ENCODE measurements around the gene AGTPBP1. TPM values are rescaled to one million over a fixed set of nuclear protein-coding genes. Genes with fewer than 3 reads are reported as not detected.
"Not testable (repeated sequence)": the region's sequence is repeated elsewhere in the genome, so short reads cannot be mapped to it uniquely, and the experiment has no call there.

AGTPBP1 gene
- total and polyA plus RNA-seq, 8 donors: 24.0 to 44.0 (median 26.6) TPM

- no peak for TF ChIP-seq CTCF (IDR thresholded peaks at IDR 0.05)
- no peaks in the 10 kb centered on the region for H3K9me3 ChIP-seq
- ATAC-seq (no peak), DNase-seq (no peak)
- H3K4me1 ChIP-seq: no peaks in the 10 kb centered on the region
- peaks cover 0 to 17% of the 10 kb centered on the region in 2 donors for H3K36me3 ChIP-seq
- intact Hi-C loops (cut with DNase I): no loop called here
- H3K27me3 ChIP-seq: no peaks in the 10 kb centered on the region
- no peak overlapping the region for H3K27ac ChIP-seq
- H3K4me3 ChIP-seq: no peak overlapping the region
Measured at GRCh38 chr9:85594316-85594715, 147.4 kb downstream of the AGTPBP1 start.

- Histone ChIP-seq H3K36me3 (peaks cover 0 to 21% of the 10 kb centered on the region in 2 donors), H3K27me3 (no peaks in the 10 kb centered on the region), H3K27ac (no peak overlapping the region), H3K9me3 (no peaks in the 10 kb centered on the region), H3K4me1 (no peaks in the 10 kb centered on the region), H3K4me3 (no peak overlapping the region)
- no peak for TF ChIP-seq CTCF (IDR thresholded peaks at IDR 0.05)
- intact Hi-C loops (cut with DNase I): no loop called here
- no peak for DNase-seq
- ATAC-seq: no peak
Measured at GRCh38 chr9:85586684-85587083, 155.1 kb downstream of the AGTPBP1 start.

- no peaks in the 10 kb centered on the region for H3K4me1 ChIP-seq
- peaks cover 0 to 17% of the 10 kb centered on the region in 2 donors for H3K36me3 ChIP-seq
- H3K27me3 ChIP-seq: no peaks in the 10 kb centered on the region
- no peak for TF ChIP-seq CTCF (IDR thresholded peaks at IDR 0.05)
- no peak for ATAC-seq
- DNase-seq: no peak
- H3K4me3 ChIP-seq: no peak overlapping the region
- H3K9me3 ChIP-seq: no peaks in the 10 kb centered on the region
- intact Hi-C loops (cut with DNase I): no loop called here
- no peak overlapping the region for H3K27ac ChIP-seq
Measured at GRCh38 chr9:85577353-85577952, 164.3 kb downstream of the AGTPBP1 start.

DNA sequence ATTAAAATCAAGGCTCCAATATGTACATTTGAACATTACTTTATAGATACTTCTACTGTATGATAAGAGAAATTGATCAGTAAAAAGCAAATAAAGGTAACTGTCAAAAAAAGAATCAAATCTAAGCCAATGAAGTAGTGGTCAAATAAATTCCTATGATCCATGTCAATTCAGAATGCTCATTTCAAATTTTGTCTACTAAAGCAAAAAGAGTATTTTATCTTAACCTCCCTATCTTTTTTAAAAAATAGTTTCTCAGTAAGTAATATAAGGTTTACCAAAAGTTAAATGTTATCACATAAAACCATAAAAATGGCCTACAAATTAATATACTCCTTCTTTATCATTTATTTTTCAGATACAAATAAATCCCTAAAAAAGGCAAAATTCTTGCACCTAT is 165.9 kb downstream of the AGTPBP1 start:
- Histone ChIP-seq H3K36me3 (peaks cover 0 to 17% of the 10 kb centered on the region in 2 donors), H3K9me3 (no peaks in the 10 kb centered on the region), H3K27me3 (no peaks in the 10 kb centered on the region), H3K27ac (no peak overlapping the region), H3K4me1 (no peaks in the 10 kb centered on the region), H3K4me3 (no peak overlapping the region)
- ATAC-seq (no peak), DNase-seq (no peak)
- TF ChIP-seq CTCF (IDR thresholded peaks at IDR 0.05): no peak
- intact Hi-C loops (cut with DNase I): no loop called here

GRCh38 chr9:85573546-85573945 is 168.2 kb downstream of the AGTPBP1 start:
- H3K4me1 ChIP-seq; H3K27me3 ChIP-seq; intact Hi-C loops (cut with DNase I); H3K27ac ChIP-seq; H3K4me3 ChIP-seq; H3K9me3 ChIP-seq; ATAC-seq; DNase-seq: not testable (repeated sequence)
- peaks cover 0 to 17% of the 10 kb centered on the region in 2 donors for H3K36me3 ChIP-seq

DNA sequence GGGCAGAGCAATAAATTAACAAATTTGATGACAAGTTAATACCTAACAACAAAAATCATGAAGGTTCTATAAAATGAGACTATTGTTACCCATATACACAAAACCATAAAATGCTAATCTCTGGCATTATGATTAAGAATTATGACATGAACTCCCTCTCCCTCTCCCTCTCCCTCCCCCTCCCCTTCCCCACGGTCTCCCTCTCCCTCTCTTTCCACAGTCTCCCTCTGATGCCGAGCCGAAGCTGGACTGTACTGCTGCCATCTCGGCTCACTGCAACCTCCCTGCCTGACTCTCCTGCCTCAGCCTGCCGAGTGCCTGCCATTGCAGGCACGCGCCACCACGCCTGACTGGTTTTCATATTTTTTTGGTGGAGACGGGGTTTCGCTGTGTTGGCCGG is 168.8 kb downstream of the AGTPBP1 start:
- ATAC-seq; H3K27me3 ChIP-seq; H3K4me1 ChIP-seq; DNase-seq; H3K9me3 ChIP-seq; intact Hi-C loops (cut with DNase I); H3K4me3 ChIP-seq; H3K27ac ChIP-seq: not testable (repeated sequence)
- H3K36me3 ChIP-seq: peaks cover 0 to 17% of the 10 kb centered on the region in 2 donors
